Choroid plexus epithelial cell (primary cell): ENCODE data around the gene ADRA2A.

Experiments
- DNase-seq: peaks from one replicate; pipeline ENCODE4 v3.0.0-alpha.2; 2010; ENCODE audit warnings: low read depth
- H3K4me3 ChIP-seq: 2 replicates; pipeline ENCODE4 v1.5.1; 2011; ENCODE audit warnings: low read depth, mild to moderate bottlenecking, control low read depth, low read length, moderate library complexity
- CTCF ChIP-seq: conservative IDR thresholded peaks from 2 replicates; pipeline ENCODE4 v1.5.1; 2011; ENCODE audit warnings: low read depth, mild to moderate bottlenecking, control low read depth, inconsistent platforms, low read length, moderate library complexity

The ADRA2A gene

DNA sequence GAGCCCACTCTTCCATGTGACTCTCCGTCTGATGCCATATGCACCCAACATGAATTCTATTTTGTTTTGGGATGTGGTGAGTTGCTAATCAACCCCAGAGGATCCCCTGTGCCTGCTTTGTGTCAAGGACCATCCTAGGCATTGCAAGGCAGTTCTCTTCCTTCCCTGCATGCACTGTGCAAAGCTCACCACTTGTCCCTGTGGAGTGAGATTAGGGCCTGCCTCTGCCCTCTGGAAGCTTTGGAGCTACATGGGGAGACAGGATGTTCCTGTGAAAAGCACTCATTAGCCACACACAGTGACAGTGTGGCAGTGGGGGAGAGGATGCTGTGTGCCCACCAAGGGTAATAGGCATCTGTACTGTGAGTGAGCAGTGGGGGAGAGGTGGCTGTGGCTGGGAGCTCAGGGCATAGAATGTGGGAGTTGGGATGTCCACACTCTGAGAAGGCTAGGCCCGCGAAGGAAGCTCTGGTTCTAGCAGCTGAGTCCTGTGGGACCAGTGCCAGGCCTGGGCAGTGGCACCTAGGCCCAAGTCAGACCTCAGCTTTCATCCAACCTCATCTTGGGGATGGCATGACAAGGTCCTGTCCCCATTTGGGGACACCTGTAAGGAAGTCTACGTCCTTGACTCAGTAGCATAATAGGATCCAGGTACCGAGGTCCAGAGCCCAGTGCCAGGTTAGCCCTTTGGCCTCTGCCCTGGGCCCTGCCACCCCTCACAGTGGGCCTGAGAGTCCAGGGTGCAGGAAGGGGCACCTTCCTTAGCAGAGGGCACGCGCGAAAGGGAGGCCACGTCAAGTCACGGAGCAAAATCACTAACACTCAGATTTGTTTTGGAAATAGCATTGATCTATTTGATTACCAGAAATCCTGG lies 6.6 kb downstream of the ADRA2A start:
- DNase-seq, result no peak
- no peak overlapping the region for H3K4me3 ChIP-seq
- TF ChIP-seq CTCF, result no peak

DNA sequence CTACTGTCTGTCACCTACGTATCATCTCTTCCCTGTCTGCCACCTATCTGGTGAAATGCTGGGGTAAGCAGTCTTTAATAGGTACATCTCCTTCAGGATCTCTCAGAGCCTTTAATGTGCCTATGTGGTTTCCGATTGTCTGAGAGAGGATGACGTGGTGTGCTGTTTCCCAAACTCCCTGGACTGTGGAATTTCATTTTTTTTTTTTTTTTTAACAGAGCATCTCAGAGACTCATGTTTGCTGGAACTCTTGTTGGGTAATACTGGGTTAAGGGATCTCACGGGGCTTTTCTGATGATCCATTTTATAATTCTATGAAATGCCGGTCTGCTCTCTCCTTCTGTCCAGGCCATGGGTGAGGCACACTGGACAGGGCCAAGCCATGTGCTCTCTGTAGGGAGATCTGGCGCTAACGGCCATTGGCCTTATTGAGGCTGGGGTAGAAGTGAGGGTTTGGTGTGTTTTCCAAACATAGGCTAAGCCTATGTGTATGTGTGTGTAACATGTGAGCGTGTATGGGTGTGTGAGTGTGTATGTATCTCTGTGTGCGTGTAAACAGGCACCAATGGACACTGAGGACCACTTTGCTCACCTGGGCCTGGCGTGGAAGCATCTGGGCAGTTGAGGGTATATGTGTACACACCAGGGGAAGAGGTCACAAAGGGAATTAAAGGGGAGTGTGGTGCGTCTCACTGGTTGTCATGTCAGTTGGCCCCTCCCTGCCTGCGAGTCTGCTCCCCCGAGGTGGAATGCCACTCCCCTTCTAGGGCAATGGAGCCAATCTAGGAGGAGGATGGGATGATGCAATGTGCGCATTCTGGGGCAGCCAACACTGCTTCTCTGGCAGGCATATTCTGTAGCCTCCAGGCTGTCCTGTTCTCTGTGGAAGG lies 7.8 kb downstream of the ADRA2A start:
- DNase-seq, result no peak
- no peak for TF ChIP-seq CTCF
- no peak overlapping the region for H3K4me3 ChIP-seq

DNA sequence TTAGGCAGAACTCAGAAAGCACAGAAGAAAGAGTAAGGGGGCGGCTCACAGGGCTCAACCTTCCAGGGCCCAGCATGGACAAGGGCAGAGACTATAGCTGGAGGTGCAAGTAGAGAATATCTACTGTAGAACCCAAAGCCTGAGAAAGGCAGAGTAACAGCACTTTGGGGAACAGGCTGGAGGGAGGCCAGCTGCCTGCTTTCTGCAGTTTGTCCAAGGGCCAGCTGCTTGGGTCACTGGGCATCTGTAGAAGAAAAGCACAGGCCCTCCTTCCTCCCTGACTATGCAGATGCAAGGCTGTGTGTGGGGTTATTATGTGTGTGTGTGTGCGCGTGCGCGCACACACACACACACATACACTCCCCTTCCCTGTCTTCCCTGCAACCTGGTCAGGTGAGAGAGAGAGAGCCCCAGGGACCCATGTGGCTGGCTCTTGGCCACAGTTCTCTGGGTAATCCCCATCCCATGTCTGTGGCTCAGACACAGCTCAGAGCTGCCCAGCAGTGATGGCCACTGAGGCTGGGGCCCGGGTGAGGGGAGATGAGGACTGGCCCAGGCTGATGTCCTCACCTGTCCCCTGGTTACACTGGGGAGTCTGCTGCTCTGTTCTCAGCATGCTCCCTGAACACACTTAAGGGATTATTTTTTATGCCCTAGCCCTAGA lies 9.0 kb downstream of the ADRA2A start:
- no peak for TF ChIP-seq CTCF
- no peak overlapping the region for H3K4me3 ChIP-seq
- DNase-seq, result no peak

GRCh38 chr10:111086574-111086973 lies 9.7 kb downstream of the ADRA2A start:
- H3K4me3 ChIP-seq, result no peak overlapping the region
- no peak for DNase-seq
- no peak for TF ChIP-seq CTCF

DNA sequence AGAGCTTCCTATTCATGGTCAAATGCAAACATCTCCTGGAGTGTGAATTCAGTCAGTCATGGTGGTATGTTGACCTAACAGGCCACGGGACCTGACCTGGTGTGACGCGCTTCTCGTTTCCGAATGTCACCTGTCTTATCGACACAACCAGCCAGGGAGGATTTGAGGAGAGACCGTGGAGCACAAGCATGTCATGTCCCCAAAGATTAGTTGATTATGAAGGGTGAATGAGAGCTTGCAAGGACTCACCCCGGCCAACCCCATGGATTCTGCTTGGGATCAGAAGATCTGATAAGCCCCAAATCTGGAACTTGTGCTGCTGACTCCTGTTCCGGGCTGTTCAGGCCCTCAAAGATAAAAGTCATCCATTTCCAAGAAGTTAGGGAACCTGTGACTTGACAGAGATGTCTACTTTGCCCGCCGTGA lies 10.5 kb downstream of the ADRA2A start:
- H3K4me3 ChIP-seq, result no peak overlapping the region
- DNase-seq, result no peak
- TF ChIP-seq CTCF, result no peak

DNA sequence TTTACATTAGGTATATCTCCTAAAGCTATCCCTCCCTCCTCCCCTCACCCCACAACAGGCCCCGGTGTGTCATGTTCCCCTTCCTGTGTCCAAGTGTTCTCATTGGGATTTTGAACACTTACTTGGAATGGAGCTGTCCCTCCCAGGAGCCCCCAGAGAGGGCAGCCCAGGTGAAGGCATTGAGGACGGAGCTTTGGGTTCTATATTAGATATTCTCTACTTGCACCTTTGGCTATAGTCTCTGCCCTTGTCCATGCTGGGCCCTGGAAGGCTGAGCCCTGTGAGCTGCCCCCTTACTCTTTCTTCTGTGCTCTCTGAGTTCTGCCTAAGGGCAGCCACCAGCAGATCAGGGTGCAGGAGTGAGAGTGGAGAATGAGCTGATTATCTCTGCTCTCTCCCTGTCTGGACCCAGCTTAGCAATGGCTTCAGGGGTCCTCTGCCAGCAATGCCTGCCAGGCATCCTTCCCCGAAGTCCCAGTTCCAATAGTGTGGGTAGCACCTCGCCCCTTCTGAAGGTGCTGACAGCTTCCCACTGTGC lies 11.2 kb downstream of the ADRA2A start:
- no peak for TF ChIP-seq CTCF
- no peak for DNase-seq

More for the DNA sequence above, 11.2 kb downstream of the ADRA2A start:
- no peak overlapping the region for H3K4me3 ChIP-seq
